Activated naive CD4-positive, alpha-beta T cell (primary cell): ENCODE data around the gene SPEF1.

Experiments
- DNase-seq, 4 experiments: peaks; one replicate each; lab custom pipeline; 2025; lab: John Stamatoyannopoulos, UW

Gene SPEF1

DNA sequence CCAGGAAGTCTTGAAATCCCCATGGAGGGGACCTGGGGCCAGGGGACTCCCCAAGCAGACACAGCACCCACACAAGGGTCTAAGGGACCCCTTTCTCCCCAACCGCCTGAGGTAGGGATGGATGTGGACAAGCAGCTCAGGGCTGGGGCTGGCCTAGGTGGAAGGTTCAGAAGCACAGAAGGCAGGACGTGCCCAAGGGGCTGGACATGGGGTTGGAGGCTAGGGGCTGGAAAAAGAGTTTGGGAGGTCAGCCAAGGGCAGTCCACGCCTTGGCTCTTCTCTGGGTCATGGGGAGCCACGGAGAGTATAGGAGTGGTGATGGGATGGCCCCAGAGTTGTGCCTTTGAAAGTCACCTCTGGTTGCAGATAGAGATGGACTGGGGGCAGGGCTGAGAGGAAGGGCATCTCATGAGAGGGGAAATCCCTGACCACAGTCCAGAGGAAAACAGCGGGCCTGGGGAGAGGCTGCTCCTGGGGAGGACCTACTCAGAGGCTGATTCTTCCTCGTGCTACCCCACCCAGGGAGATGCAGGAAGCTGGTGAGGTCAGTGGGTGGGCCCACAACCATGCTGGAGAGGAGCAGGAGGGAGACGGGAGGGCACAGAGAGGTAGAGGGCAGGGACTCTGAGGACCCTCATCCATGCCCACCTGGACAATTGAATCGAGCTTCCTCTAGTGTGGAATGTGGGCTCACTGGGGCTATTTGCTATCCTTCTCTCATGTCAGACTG is 51.3 kb downstream of the SPEF1 start:
- no peak for DNase-seq

DNA sequence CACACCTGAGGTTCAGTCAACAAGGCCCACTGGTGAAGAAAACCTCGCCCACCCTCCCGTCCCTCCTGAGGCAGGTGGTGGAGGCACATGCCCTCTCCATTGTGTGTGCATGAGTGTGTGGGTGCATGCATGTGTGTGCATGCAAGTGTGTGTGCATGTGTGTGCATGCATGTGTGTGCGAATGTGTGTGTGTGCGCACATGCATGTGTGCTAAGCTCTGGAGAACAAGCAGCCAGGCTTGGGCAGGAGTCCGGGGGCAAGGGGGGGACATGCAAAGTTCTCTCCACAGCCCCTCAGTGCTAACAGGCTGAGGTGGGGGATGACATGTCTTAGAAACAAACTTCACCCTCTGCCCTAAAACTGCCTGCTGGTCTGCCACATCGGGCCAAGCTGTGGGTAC is 51.9 kb downstream of the SPEF1 start:
- DNase-seq: no peak

DNA sequence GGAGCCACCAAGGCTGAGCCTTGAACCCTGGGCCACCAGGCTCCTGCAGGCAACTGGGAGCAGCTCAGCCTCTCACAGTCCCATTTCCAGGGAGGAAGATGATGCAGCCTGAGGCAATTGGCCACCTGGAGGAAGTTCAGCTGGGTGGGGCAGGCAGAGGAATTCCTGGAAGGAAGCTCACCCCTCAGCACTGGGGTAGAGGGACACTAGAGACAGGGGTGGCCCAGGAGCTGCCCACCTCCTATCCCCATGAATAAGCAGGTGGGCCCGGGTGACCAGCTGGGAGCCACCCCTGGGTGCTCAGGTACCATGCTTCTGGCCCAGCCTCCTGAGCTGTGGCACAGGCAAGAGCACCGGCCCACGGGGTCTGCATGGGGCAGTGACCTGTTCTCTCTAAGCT is 52.4 kb downstream of the SPEF1 start:
- no peak for DNase-seq

DNA sequence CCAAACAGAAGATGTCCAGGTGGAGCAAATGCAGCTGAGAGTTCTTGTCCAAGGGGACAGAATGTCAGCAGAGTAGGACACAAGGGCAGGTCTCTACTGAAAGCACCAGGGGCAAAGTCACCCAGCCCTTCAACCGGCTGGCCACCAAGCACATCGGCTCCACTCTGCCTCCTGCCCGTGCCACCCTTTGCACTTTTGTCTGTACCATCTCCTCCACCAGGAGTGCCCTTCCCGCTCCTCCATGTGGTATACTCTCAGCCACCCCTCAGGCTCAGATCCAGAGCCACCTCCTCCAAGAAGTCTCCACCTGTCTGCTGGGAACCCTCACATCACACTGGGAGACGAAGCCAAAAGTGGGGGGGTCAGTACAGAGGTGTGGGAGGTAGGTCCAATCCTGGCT is 52.9 kb downstream of the SPEF1 start:
- no peak for DNase-seq
